Stimulated activated CD8-positive, alpha-beta memory T cell treated with anti-CD3 and anti-CD28 coated beads, Interleukin-15, amount 100 ng/mL, for 1 hour (primary cell): Measurements from ENCODE around the gene SCN4B.

Experiments used
- DNase-seq: peaks from one replicate; pipeline ENCODE4 v3.0.0-alpha.2; 2020; ENCODE audit warnings: low read depth

The SCN4B gene

GRCh38 chr11:118174006-118174567, 21.5 kb upstream of the SCN4B start:
- no peak for DNase-seq

GRCh38 chr11:118172356-118172755, 19.7 kb upstream of the SCN4B start:
- no peak for DNase-seq

- peak; percentile 48 for DNase-seq
Measured at GRCh38 chr11:118171269-118172062, 18.8 kb upstream of the SCN4B start.

- no peak for DNase-seq
Measured at GRCh38 chr11:118170882-118171268, 18.3 kb upstream of the SCN4B start.

- DNase-seq = no peak
Measured at GRCh38 chr11:118170231-118170630, 17.6 kb upstream of the SCN4B start.

GRCh38 chr11:118169300-118170140, 16.9 kb upstream of the SCN4B start:
- no peak for DNase-seq

GRCh38 chr11:118168751-118169150, 16.1 kb upstream of the SCN4B start:
- no peak for DNase-seq

- no peak for DNase-seq
Measured at GRCh38 chr11:118168316-118168715, 15.7 kb upstream of the SCN4B start.

GRCh38 chr11:118167906-118168305, 15.3 kb upstream of the SCN4B start:
- no peak for DNase-seq

- no peak for DNase-seq
Measured at GRCh38 chr11:118167253-118167652, 14.6 kb upstream of the SCN4B start.

- no peak for DNase-seq
Measured at GRCh38 chr11:118166641-118167040, 14.0 kb upstream of the SCN4B start.

- DNase-seq = no peak
Measured at GRCh38 chr11:118164885-118165284, 12.3 kb upstream of the SCN4B start.

GRCh38 chr11:118163494-118163893, 10.9 kb upstream of the SCN4B start:
- DNase-seq = no peak

GRCh38 chr11:118162846-118163245, 10.2 kb upstream of the SCN4B start:
- DNase-seq = no peak

GRCh38 chr11:118161786-118162185, 9.2 kb upstream of the SCN4B start:
- no peak for DNase-seq

GRCh38 chr11:118157186-118157895, 4.7 kb upstream of the SCN4B start:
- DNase-seq = no peak

- DNase-seq = no peak
Measured at GRCh38 chr11:118156531-118157185, 4.0 kb upstream of the SCN4B start.

GRCh38 chr11:118155776-118156530, 3.3 kb upstream of the SCN4B start:
- no peak for DNase-seq

- DNase-seq = no peak
Measured at GRCh38 chr11:118154641-118155040, 2.0 kb upstream of the SCN4B start.

- no peak for DNase-seq
Measured at GRCh38 chr11:118153976-118154375, 1.4 kb upstream of the SCN4B start.

- DNase-seq = no peak
Measured at GRCh38 chr11:118153516-118153915, 893 bp upstream of the SCN4B start.
